Stimulated activated CD4-positive, alpha-beta T cell treated with anti-CD3 and anti-CD28 coated beads, TNF-alpha, amount 100 ng/mL, for 48 hours (primary cell): Measurements from ENCODE around the gene S100PBP.

ENCODE experiments used
- DNase-seq, 3 donors: peaks; one replicate each; pipeline ENCODE4 v3.0.0-alpha.2; 2020; ENCODE audit warnings: low read depth in 3 of 3

The S100PBP gene

DNA sequence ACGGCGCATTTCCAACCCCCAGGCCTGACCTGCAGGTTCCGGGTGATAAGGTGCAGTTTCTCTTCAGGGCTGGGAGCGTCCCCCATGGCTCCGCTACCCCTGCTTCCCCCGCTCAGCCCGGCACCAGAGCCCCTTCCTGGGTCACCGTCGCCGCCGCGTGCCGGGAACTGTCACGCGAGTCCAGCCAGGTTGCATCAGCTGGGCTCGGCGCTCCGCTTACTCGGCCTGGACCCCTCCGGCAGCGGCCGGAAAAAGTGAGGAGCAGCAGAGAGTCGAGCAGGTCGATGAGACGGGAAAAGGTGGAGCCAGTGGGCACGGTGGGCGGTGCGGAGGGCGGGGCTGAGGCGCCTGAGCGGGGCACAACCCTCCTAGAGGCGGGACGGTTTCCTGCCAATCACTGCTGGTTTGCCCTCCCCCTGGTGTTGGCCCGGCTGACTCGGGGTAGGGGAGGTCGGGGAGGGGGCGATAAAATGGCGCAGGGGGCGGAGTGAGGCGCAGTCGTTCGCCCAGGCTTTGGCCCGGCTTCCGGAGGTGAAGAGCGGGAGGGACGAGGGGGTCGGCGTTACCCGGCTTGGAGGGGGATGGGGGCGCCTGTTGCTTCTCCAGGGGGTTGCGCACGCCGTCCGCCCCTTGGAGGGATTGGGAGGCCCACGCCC, at the start of gene S100PBP, which contains the start of gene YARS1:
S100PBP (plus strand) TSS at position 495 of the 656 bp plus-strand sequence. CDS start 8,447 bp downstream, outside the sequence.
YARS1 (minus strand) TSS at position 200 of the 656 bp plus-strand sequence; CDS start at position 86, 114 bp downstream.
- DNase-seq, result peak; percentile 99 to 100 (median 100)

DNA sequence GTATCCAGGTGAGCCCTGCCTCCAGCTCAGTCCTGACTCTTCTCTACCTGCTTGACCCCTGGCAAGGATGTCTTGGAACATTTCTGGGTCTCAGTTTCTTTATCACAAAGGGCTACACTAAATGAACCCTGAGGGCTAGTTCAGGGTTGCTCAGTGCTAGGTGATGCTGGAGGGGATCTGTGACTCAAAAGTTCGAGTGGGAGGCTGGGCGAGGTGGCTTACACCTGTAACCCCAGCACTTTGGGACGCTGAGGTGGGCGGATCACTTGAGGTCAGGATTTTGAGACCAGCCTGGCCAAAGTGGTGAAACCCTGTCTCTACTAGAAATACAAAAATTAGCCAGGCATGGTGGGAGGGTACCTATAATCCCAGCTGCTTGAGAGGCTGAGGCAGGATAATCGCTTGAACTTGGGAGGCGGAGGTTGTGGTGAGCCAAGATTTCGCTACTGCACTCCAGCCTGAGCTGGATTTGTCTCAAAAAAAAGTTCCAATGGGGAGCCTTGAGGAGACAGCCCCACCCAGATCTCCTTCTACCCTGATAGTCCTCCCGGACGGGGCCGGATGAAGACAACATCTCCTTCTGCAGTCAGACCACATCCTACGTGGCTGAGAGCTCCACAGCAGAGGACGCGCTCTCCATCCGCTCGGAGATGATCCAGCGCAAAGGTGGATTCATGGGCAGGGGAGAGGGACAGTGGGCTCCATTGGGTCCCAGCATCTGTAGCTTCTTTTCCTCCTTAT, 49.2 kb upstream of the S100PBP start:
- no peak for DNase-seq

DNA sequence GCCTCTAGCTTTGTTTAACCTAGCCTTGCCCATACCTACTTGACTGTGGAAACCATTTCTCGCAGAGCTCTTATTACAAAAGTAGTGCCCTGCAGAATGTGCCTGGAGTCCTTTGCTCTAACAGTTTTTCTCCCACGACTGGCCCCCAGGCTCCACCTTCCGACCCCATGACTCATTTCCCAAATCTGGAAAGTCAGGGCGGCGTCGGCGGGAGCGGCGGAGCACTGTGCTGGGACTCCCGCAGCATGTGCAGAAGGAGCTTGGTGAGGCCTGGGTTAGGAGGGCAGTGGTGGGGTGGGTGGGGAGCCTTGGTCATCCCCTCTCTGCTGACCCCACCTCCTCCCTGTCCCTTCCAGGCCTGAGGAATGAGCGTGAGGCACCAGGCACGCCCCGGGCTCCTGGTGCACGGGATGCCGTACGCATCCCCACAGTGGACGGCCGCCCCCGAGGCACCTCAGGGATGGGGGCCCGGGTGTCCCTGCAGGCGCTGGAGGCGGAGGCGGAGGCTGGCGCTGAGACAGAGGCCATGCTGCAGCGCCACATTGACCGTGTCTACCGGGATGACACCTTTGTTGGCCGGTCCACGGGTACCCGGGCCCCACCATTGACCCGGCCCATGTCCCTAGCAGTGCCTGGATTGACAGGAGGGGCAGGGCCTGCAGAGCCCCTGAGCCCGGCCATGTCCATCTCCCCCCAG, 47.8 kb upstream of the S100PBP start:
- DNase-seq, result no peak

DNA sequence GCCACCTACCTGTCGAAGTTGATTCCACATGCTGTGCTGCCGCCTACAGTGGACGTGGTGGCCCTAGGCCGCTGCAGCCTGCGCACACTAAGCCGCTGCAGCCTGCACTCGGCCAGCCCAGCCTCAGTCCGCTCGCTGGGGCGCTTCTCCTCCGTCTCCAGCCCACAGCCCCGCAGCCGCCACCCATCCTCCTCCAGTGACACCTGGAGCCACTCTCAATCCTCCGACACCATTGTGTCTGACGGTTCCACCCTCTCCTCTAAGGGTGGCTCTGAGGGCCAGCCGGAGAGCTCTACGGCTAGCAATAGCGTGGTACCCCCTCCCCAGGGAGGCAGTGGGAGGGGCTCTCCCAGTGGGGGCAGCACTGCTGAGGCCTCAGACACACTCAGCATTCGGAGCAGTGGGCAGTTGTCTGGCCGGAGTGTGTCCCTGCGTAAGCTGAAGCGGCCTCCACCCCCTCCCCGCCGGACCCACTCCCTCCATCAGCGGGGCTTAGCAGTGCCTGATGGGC, 47.2 kb upstream of the S100PBP start:
- DNase-seq, result no peak

- no peak for DNase-seq
Observed at GRCh38 chr1:32770741-32771548, 46.5 kb upstream of the S100PBP start.

GRCh38 chr1:32771561-32772280, 45.7 kb upstream of the S100PBP start:
- no peak for DNase-seq

- DNase-seq, result no peak
Observed at GRCh38 chr1:32772281-32773017, 45.0 kb upstream of the S100PBP start.

GRCh38 chr1:32773018-32773763, 44.3 kb upstream of the S100PBP start:
- peak; percentile 53 to 60 (median 58) for DNase-seq

DNA sequence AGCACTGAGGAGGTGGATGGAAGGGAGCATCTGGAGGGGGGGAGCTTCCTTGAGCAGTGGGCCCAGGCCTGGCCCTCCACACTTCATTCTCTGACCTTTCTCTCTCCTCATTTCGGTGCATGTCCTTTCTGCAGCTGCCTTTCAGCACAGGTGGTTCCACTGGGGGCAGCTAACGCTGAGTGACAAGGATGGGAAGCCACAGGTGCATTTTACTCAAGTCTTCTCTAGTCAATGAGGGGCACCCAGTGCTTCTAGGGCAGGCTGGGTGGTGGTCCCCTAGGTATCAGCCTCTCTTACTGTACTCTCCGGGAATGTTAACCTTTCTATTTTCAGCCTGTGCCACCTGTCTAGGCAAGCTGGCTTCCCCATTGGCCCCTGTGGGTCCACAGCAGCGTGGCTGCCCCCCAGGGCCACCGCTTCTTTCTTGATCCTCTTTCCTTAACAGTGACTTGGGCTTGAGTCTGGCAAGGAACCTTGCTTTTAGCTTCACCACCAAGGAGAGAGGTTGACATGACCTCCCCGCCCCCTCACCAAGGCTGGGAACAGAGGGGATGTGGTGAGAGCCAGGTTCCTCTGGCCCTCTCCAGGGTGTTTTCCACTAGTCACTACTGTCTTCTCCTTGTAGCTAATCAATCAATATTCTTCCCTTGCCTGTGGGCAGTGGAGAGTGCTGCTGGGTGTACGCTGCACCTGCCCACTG, 43.5 kb upstream of the S100PBP start:
- no peak for DNase-seq

DNA sequence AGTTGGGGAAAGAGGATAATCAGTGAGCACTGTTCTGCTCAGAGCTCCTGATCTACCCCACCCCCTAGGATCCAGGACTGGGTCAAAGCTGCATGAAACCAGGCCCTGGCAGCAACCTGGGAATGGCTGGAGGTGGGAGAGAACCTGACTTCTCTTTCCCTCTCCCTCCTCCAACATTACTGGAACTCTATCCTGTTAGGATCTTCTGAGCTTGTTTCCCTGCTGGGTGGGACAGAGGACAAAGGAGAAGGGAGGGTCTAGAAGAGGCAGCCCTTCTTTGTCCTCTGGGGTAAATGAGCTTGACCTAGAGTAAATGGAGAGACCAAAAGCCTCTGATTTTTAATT, 43.0 kb upstream of the S100PBP start:
- DNase-seq, result no peak

- no peak for DNase-seq
Observed at GRCh38 chr1:32774950-32775634, 42.4 kb upstream of the S100PBP start.

DNA sequence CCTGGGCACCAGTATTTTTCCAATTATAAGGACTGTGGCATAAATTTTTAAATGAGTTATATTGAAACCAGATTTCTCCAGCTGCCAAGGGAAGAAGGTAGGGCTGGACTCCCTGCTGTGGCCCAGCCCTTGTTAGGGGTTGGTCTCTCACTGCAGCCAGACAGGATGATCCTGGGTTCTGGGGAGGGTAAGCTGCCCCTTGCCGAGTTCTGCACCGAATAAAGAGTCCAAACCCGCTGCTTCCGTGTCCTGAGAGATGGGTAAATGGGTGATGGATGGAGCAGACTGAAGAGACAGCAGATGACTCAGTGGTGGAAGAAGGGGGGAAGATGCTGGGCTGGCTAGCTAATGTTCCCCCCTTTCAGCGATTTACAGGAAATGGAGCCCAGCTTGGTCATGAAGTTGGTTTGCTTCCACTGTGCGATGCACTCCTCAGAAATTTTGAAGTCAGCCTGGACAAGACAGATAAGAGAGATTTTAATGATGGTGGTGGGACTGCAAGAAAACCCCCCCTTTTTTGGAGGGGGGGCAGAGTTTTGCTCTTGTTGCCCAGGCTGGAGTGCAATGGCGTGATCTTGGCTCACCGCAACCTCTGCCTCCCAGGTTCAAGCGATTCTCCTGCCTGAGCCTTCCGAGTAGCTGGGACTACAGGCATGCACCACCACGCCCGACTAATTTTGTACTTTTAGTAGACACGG, 41.7 kb upstream of the S100PBP start:
- no peak for DNase-seq

DNA sequence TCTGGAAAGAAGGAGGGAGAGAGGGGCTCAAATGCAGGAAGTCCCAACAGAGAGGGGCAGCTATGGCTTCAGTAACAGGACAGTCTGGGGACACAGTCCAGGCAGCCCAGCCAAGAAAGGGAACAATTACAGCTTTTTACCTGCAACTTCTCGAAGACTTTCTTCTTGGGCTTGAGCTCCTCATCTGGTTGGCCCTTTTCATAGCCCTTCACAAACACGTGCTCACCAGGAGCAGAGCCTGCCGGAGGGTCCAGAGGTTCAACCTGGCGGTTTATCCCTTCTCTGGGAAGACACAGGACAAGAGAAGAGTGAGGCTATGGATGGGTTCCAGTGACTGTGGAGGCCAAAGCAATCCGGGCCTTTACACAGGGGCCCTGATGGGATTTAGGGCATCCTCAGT, 38.2 kb upstream of the S100PBP start:
- DNase-seq, result no peak

DNA sequence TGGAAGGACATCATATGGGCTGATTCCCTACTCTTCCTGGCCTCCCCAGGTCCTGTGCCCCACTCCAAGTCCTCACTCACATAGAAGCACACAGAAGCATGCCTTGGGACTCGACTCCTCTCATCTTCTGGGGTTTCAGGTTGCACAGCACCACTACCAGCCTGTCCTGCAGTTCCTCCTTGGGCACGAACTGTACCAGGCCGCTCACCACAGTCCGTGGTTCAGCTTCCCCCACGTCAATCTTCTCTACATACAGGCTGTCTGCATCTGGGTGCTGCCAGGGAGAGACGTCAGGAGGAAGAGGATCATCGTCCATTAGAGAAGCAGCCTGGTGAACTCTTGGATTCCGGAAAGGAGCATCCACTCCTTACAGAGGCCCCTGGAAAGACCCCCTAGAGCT, 37.4 kb upstream of the S100PBP start:
- no peak for DNase-seq

- DNase-seq, result no peak
Observed at GRCh38 chr1:32780628-32781234, 36.7 kb upstream of the S100PBP start.

GRCh38 chr1:32782086-32782485, 35.4 kb upstream of the S100PBP start:
- no peak for DNase-seq

DNA sequence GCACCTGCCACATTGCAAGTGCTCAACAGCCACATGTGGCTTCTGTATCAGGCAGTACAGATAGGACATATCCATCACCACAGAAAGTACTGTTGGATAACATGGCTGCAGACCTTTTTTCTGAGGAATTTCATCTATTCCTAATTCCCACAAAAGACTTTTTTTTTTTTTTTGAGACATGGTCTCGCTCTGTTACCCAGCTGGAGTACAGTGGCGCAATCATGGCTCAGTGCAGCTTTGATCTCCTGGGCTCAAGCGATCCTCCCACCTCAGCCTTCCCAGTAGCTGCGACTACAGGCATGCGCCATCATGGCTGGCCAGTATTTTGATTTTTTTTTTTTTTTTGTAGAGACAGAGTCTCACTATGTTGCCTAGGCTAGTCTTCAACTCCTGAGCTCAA, 33.6 kb upstream of the S100PBP start:
- no peak for DNase-seq
